GM19099 (cell line): Measurements from ENCODE around the gene TTLL6.

Source experiments
- POLR2A ChIP-seq: IDR thresholded peaks from 3 replicates; pipeline ENCODE4 v1.6.1; 2011; ENCODE audit warnings: low read depth; ENCODE audit not compliant: insufficient read length; ENCODE audit errors: extremely low read depth

The TTLL6 gene

DNA sequence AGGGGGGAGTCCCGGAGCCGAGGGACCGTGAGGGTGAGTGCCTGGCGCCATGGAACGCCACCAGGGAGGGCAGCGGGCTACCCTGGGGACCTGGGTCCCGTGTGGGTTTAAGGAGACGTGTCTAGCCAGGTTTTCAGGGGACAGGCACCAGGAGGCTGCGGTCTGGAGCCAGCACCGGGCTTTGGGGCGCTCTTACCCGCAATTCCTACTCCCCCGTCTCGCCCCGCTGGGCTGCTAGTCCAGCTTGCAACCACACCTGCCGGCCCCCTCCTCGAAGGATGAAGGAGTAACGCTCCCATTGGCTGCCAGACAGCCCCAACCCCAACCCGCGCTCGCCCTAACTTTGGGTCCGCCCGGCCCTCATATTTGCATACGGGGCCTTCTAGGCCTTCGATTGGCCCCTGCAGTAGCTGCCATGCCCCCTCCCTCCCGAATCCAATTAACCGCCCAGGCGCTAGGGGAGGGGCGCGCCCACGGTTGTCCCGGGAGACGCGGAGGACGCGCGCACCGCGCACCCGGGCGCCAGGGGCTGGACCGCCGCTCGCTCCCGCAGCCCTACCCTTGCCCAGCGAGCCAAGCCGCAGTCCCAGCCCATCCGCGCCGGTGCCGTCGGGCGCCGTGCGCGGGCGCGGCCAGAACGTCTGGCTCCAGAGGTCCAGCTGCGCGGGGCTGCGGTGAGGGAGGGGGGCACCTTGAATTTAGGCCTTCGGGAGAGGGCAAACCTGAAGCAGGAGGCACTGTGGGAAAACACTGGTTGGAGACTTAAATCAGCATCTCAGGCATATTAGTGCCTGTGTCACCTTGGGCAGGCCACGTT lies at the start of gene TTLL6:
TTLL6 (minus strand) TSS at position 456 of the 817 bp plus-strand sequence; CDS start at position 299, 157 bp downstream.
- TF ChIP-seq POLR2A: no peak

DNA sequence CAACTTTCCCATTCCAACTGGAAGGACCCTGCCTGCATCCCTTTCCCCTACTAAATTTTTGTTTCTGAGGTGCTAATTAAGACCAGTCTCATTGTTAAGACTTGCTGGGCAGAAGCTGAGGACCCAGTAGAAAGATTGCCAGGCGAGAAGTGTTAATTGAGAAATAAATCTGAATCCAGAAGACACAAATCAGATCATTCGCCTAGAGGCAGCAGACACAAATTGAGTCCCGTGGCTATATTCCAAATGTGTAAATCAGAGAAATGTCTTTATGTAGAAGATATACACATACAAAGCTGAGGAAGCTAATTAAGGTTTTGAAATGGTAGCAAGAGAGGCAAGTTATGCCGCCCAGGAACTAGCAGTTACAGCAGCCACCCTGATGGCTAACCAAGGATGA lies 43.4 kb upstream of the TTLL6 start:
- no peak for TF ChIP-seq POLR2A

DNA sequence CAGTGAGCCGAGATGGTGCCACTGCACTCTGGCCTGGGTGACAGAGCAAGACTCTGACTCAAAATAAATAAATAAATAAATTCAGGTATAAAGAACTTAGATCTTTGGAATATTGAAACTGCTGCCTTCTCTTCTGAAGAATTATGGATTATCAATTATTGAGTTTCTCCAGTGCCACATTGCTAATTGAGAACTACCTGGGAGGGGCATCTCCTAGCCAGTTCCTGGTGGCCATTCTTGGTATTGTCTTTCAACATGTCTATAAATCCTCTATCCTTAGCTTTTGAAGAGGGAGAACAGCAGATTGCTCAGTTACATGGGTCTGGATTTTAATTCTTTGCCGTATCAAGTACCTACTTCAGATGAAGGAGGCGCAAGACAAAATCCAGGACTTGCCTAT lies 43.0 kb upstream of the TTLL6 start:
- TF ChIP-seq POLR2A: no peak

DNA sequence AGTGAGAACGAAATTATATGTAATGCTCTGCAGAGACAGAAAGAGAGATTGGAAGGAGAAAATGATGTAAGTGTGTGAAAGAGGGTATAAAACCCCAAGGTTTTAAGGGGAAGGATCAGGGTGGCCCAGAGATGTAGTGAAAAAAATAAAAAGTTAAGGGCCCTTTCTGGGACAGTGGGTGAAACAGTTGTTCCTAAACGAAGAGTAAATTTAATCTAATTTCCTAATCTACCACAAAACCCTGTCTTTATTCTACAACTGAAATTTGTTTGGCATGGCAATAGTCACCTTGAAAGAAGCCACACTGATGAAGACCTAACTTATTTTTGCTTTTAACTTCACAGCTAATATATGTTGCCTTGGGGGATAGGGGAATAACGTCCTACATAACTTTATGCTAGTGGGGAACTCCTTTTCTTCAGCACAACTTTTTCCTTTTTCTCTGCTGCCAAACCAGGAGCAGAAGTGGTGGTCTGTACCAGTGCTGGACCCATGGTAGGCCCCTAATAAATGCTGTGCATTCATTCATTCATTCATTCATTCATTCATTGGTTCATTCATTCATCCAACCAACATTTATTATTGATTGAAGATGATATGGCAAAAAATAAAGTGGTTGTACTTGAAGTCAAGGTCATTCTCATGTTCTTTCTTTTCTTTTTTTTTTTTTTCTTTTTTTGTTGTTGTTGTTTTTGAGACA lies 39.2 kb upstream of the TTLL6 start:
- no peak for TF ChIP-seq POLR2A

DNA sequence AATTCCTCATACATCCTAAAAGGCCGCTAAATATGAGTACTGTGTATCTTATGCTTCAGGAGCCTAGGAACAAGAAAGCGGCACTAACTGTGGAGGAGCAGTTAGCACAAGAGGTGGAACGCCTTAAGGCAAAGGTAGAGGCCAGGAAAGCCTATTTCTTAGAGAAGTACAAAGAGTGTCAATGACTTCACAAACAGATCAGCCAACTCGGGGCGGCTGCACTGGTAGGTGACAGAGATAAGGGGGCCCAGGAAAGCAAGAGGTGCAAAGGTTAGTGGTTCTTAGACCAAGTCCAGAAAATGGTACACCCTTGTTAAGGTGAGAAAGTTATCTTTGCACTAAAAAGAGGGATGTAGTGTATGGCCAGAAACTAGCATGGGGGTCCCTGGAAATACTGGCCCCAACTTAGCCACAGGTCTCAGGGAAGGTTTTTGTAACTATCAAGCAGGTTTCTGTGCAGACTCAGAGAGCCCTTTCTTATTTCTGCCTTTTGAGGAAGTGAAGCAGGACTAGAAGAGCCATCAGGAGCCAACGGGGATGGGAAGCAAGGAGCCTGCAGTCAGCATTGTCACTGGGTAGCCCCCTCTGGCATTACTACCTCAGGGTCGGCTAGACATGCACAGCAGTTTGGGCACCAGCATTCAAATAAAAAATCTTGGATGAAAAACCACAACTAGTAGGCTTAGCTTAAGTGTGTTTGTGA lies 37.9 kb upstream of the TTLL6 start:
- no peak for TF ChIP-seq POLR2A

DNA sequence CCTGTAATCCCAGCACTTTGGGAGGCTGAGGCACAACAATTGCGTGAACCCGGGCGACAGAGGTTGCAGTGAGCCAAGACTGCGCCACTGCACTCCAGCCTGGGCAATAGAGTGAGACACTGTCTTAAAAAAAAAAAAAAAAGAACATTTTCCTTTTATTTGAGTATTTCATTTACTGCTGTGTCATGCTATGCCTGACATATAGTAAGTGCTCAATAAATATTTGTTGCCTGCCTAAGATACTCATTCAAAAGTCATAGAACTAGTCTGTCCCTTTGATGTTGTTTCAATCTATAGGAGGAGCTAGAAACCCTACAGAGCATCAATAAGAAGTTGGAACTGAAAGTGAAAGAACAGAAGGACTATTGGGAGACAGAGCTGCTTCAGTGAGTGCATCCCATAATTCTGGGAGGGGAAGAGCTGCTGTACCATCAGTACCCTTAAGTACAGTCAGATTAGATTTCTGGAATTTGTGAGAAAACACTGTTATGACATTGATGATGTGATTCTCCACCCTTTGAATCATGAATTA lies 33.8 kb upstream of the TTLL6 start:
- TF ChIP-seq POLR2A: no peak

DNA sequence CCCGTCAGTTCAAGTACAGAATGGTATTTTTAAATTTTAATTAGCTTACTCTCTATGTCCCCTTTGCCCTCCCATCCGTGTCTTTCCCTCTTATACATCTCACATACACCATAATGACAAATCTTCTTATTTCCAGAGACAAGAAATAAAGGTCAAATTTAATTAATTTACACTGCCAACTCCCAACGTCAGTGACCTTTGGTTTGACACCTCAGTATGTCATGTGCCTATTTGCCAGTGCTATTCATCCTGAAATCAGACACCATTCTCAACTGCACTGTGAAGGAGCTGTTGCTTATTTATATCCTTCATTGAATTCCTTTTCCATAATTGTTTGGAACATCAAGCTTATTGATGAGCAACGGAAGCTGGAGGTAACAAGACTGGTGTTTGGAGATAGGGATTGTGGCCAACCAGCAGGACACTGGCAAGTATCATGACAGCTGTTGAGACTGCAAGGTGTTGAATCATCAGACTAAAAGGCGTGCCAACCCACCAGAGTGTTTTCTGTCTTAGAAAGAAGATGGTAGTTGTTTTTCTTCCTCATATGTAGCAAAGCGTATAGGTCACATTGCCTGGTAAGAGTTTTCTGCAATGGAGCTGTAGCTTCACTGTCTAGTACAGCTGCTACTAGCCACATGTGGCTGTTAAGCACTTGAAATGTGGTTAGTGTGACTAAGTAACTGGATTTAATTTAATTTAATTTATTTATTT lies 26.3 kb upstream of the TTLL6 start:
- no peak for TF ChIP-seq POLR2A

DNA sequence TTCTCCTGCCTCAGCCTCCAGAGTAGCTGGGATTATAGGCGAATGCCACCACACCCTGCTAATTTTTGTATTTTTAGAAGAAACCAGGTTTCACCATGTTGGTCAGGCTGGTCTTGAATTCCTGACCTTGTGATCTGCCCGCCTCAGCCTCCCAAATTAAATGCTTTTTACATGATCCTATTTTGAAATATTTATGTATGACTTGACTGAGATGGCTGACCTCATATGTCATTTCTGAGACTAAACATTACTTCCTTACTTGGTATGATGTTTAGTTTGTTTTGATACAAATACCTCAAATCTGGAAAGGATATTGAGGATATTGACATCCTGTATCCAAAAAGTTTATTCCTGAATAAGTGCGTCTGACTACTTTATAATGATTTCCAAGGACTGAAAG lies 25.7 kb upstream of the TTLL6 start:
- no peak for TF ChIP-seq POLR2A

DNA sequence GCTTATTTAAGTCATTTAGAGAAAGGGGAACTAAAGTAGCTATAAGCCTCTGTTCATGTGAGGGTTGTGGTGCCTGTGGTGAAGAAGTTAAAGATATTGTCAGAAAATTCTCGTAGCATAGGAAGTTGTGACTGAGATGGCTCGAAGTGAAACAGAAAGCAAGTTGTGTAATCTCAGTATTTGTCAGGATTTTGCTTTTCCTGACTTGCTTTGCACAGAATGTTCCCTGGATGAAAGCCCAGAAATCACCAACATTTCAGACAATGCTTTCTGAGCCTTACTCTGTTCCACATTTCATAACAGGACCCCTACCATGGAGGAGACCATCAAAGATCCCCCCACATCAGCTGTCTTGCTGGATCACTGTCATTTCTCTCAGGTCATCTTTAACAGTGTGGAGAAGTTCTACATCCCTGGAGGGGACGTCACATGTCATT lies 24.4 kb upstream of the TTLL6 start:
- TF ChIP-seq POLR2A: no peak

DNA sequence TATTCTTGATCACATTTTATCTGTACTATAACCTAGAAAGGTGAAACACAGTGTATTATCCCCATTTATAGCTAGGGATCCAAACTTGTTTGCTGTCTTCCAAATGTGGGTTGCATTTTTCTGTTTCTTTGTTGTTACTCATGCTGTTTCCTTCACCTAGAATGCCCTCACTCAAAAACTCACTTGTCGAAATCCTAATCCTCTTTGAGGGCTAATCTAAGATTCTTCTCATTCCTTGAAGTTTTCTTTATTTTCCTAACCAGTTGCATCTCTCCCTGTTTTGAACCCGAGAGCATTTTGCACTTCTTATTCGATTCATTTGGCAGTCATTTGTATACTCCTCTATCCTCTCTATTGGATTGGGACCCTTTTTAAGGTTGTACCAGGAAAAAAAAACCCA lies 23.4 kb upstream of the TTLL6 start:
- TF ChIP-seq POLR2A: no peak

DNA sequence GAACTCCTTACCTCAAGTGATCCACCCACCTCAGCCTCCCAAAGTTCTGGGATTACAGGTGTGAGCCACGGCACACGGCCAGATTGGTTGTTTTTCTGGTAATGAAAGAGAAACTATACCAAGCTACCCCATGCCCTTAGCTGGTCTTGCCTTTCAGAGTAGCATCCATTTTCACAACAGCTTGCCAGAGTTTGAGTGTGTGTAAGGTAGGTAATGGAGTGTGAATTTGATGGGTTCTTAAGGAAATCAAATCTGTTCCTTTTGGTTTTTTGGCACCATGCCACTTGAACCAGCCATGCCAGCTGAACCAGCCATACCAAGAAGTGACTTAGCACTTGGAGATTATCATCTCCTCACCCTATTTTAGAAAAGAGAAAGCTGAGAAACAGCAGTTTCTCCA lies 18.9 kb upstream of the TTLL6 start:
- TF ChIP-seq POLR2A: no peak

DNA sequence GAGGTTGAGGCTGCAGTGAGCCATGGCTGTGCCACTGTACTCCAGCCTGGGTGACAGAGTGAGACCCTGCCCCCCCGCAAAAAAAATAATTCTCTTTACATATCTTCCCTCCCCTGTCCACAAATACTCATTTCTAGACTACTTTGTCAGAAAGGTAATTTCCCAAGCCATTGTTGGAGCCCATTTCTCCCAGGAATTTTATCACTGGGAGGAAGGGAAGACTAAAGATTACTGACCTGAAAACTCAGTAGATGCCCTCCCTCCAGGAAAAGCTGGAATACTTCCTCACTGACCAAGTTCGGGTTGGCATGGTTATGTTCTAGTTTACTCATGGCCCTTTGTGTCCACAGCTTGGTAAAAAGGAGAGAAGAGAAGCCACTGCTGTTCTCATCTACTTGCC lies 17.9 kb upstream of the TTLL6 start:
- no peak for TF ChIP-seq POLR2A

DNA sequence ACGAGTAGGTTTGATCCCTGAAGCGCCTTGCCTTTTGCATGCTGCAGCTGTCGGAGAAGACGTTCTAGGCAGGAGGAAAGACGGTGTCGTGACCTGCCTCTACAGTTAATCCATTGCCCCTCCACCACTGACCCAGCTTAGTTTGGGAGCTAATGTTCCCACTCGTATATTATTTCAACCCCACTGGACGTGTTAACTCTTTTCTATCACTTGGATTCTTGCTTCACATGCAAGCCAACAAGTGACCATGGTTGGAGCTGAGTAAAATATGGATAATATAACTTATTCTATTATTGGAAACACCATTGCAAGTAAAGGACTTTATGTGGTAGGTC lies 14.5 kb upstream of the TTLL6 start:
- TF ChIP-seq POLR2A: no peak

DNA sequence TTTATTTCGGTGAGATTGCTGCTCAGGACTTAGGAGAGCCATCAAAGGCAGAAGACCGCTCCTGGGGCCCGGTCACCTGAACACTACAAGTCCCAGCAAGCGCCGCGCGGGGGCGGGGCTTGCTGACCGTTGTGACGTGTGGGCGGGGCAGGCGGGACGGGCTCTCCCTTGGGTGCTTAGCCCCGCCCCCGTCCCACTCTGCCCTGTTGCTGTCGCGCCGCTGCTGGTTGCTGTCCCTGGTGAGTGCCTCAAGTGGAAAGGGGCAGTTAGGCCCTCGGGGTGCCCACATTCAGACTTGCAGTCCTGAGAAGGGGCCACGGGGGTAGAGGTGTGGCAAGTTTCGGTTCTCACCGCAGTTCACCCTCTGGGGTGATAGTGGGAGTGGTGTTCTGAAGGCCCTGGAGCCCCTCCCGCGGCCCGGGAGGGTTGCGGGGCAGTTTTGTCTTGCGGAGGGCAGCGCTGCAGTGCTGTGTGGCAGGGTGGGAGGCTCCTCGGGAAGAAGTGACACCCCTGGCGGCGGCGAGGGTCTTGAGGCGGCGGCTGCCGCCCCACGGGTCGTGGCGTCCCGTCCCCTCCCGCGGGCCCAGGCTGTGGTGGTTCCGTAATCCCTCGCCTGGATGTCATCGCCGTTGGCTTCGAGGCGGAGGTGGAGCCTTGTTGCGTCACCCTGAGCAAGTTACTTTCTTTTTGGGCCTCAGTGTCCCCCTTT lies 14.0 kb upstream of the TTLL6 start, which contains the start of gene CALCOCO2:
CALCOCO2 (plus strand) TSS at position 196 of the 709 bp plus-strand sequence. CDS start 10,673 bp downstream, outside the sequence.
- peak; percentile 72 for TF ChIP-seq POLR2A
